HG03066 (cell line): ENCODE measurements around the gene DENND5B.
"Not testable (repeated sequence)": the region's sequence is repeated elsewhere in the genome, so short reads cannot be mapped to it uniquely, and the experiment has no call there.

Source experiments
- ATAC-seq: cut with Tn5 transposase; IDR thresholded peaks from one replicate; pipeline ENCODE4 v1.9.1; 2021; ENCODE audit warnings: low read depth; ENCODE audit not compliant: unreplicated experiment

Gene DENND5B

DNA sequence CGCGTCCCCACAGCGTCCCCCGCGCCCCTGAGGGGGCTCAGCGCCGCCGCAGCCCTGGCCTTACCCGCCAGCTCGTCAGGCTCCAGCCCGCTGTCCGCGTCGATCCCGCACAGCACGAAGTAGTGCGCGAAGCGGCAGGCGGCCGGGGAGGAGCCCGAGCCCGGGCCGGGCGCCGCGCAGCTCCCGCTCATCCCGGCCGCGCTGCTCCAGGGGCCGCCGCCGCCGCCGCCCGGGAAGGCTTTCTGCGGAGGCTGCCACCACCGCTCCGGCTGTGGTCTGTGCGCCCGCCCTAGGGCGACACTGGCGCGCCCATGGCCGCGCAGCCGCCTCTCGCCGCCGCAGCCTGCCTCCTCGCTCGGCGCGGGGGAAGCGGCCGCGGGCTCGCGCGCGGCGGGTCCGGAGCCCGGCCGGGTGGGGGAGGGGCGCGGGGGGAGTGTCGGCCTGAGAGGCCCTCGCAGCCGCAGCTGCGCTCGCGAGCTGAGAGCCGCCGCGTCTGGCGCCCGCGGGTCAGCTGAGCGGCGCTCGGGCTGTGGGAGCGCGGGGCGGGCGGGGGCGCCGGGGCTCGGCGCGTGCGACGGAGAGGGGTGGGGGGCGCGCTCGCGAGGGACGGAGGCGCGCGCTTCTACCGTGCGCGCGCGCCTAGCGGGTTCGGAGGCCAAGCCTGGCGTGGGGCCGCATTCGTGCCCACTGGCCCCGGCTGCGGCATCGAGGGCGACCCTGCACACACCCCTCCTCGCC, at the start of gene DENND5B:
DENND5B (minus strand) TSS at position 495 of the 738 bp plus-strand sequence; CDS start at position 191, 304 bp downstream.
- peak; percentile 46 for ATAC-seq

DNA sequence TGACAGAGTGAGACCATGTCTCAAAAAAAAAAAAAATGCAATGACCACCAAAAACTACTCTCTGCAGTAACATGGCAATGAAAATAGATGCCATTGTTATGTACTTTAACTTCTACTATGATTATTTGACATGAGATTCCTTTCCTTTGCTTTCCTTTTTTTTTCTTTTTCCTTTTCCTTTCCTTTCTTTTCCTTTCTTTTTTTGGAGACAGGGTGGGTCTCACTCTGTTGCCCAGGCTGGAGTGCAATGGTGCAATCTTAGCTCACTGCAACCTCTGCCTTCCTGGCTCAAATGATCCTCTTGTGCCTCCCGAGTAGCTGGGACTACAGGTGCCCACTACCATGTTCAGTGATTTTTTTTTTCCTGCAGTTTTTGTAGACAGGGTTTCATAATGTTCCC, 43.7 kb upstream of the DENND5B start:
- no peak for ATAC-seq

DNA sequence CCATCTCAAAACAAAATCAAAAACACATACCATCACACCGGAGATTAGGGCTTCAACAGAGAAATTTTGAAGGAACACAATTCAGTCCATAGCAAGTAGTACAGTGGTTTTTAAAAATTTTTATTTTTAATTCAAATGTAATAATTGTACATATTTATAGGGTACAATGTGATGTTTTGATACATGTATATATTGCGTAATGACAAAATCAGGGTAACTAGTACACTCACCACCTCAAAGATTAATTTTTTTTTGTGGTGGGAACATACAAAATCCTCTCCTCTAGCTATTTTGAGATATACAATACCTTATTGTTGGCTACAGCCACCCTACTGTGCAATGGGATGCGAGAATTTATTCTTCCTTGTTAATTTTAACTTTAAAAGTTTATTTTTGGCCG, 42.5 kb upstream of the DENND5B start:
- no peak for ATAC-seq

DNA sequence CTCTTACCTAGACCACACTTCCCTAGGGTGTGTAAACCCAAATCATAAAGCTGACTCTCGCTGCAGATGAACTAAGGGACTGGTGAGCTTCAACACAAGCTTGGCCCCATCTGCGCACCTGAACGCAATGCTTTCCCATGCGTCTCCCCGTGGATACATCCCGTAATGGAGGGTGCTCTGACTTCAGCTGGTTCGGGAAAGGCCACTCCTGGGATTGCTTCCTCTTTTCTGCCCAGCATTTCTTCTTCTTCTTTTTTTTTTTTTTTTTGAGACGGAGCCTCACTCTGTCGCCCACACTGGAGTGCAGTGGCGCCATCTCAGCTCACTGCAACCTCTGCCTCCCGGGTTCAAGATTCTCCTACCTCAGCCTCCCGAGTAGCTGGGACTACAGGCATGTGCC, 40.9 kb upstream of the DENND5B start:
- no peak for ATAC-seq

DNA sequence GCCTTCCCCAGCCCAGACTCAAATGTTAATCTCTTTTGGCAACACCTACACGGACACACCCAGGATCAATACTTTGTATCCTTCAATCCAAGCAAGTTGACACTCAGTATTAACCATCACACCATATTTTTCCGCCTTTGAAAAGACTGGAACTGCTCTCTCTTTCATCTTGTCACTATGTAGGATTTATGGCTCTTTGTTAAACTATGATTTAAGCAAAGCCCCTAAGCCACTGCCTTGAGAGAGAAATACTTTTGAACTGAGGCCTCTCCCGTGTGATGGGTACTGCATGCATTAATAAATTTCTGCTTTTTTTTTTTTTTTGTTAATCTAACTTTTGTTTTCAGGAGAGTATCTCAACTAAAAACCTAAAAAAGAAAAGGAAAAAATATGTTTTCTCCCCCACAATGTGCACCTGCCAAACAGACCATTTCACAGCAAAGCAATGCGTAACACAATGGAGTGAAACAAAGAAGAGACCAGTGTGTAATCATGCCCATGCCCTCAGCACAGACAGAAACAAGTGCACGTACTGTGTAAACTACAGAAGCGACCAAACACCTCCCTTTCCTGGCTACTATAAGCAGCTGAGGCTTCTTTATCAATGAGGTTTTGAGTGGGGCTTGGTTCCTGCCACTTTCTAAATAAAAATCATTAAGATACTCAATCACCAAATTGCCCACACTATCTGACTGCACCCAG, 40.2 kb upstream of the DENND5B start:
- no peak for ATAC-seq

DNA sequence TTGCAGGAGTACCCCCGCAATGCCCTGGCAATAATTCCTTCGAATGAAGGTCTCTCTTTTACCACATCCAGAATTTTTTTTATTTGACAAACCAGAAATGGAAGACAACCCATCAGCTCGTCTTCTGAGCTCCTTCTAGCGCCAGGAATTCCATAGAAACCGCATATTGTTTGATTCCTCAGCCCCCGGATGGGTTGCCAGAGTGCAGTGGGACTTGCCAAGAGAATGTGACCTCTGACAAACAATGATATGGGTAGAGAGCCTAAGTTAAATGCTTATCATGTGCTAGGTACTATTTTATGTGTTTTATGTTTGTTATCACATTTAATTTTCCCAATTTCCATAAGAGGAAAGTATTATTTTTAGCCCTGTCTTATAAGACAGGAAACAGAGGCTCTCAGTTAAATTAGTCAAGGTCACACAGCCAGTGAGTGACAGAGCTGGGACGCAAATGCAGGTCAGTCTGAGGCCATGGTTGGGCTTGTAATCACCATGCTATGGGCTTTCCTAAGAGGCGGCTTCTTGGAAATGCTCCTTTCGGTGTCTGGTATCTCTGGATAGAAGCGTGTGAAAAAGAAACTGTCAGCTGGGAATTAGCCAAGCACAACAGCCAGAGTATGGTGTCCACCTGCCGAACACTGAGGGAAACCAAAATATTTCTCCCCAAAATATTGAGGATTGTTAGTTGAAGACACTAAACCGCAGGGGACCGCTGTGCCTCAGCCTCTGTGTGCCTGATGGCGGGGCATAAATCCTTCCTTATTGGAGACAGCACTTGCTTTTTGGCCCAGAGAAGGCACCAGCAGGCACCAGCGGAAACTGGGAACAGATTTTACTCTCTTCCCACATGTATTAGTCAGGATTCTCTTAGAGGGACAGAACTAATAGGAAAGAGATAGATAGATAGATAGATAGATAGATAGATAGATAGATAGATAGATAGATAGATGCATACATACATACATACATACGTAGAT, 39.1 kb upstream of the DENND5B start:
- no peak for ATAC-seq

DNA sequence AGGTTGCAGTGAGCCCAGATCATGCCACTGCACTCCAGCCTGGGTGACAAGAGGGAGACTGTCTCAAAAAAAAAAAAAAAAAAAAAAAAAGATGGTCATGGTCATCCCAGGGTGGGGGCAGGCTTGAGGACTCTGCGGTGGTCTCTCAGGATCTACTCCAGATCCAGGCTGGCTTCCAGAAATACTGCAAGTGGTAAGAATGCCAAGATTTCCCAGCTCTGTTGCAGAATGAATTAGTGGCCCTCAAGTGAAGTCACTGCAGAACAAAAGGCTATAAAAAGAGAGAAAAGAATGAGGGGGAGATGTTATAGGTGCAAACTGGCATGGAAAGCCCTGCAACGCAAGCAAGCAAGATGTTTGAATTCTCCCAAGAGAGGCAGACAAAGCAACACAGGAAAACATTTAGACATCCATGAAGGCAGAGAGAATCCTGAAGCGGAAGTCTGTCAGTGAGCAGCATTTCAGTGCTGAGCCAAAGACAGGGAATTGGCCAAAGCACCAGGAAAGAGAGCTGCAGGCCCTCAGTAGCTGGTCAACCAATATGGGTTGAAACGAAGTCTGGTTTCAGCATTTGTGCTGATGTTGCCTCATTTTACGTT, 36.6 kb upstream of the DENND5B start:
- ATAC-seq = no peak

DNA sequence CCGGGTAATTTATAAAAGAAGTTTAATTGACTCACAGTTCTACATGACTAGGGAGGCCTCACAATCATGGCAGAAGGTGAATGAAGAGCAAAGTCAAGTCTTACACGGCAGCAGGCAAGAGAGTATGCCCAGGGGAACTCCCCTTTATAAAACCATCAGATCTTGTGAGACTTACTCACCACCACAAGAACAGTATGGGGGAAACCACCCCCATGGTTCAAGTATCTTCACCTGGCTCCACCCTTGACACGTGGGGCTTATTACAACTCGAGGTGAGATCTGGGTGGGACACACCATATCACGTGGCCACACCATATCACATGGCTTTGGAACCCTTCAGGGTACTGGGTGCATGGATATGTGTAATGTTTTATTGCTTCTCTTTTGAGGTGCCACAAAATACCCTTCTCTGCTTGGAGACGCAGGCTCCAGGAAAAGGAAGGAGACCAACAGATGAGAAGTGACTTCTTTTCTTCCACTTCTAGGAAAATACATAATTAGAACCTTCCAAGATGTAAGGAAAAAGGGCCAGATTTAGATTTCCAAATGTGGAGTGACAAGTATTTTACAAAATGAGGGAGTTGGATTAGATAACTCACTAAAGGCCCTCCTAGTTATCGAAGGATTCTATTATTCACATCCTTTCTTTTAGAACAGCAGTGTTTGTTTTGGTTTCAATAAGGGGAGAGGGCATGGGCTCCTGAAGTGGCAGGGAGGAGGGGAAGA, 35.5 kb upstream of the DENND5B start:
- no peak for ATAC-seq

DNA sequence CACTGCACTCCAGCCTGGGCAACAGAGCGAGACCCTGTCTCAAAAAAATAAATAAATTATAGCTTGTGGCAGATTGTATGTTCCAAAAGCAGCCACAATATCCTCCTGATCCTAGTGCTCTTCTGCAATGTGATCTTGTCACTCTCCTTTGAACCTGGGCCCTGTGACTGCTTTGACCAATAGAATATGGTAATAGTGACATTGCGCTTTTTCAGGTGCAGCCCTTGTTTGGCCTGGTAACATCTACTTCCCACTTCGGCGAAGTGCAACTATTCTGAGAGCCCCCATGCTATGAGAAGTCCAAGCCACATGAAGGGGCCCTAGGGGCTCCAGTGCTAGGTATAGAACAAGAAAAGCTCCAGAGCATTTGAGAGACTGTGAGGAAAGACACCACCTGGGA, 31.1 kb upstream of the DENND5B start:
- no peak for ATAC-seq

DNA sequence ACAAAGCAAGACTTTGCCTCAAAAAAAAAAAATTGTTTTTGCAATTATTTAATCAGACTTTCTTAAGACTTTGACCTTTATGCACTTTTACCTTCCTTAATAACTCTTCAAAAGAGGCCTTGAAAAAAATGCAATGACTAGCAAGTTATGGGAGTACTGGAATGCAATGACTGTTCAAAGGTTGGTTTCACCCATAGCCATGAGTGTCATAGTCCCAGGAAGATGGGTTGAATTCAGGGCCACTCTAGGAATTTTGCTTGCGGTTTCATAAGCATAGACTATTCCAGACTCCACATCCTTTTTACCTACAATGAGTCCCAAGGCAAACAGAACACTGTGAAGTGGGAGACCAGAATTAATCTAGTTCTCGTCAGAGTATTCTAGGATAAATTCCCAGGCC, 29.4 kb upstream of the DENND5B start:
- ATAC-seq = no peak

DNA sequence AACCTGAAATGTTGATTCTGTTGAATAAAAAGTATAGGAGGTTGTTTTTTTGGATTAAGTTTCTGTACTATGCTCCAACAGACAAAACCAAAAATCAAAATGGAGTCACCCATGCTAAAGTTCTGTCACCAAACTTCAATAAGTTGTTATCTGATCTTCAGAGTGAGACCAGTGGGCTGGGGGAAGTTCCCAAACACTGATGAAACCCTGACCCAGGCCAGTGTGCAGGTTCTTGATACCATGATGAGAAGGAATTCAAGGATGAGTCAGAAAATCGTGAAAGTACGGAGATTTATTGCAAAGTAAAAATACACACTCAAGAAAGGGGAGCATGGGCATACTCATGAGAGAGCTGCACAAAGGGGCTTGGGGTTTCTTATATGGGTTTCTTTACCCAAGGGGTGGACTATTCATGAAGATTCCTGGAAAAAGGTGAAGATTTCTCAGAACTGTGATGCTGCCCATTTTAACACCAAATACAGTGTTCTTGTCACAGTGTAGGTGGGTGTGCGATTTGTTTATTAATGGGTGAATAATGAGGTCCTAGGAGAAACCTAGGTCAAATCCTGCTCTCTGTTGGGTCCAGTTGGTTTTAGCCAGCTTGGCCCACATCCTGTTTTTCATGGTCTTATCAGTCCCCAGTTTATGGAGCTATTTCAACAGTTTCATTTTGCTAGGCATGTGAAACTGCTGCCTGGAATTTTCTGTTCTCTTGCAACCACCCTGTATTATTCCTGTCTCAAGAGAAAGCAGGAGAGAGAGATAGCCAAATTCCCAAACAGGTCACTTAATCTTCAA, 27.5 kb upstream of the DENND5B start:
- no peak for ATAC-seq

DNA sequence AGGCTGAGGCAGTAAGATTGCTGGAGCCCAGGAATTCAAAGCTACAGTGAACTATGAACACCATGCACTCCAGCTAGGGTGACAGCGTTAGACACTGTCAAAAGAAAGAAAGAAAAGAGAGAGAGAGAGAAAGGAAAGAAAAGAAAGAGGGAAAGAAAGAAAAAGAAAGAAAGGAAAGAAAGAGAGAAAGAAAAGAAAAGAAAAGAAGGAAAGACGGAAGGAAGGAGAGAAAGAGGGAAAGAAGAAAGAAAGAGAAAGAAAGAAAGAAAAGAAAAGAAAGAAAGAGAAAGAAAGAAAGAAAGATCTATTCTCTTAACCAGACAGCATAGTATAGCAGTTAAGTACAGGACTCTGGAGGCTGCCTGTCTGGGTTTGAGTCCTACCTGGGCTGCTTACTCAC, 21.9 kb upstream of the DENND5B start:
- ATAC-seq = no peak

DNA sequence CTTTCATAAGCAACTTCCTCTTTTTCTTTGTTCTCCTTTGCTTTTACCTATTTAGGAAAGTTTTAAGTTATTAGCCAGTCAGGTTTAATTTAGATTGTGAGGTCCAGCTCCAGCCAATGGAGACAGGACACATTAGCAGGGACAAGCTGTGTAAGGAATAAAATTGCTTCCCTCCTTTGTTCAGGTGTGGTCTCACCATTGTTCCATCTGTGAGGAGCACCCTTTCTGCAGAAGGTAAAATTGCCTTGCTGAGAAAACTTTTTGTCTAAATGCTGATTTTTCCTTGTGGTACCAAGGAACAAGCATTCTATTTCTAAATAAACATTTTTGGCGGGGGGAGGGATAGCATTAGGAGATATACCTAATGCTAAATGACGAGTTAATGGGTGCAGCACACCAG, 17.4 kb upstream of the DENND5B start:
- not testable (repeated sequence) for ATAC-seq

DNA sequence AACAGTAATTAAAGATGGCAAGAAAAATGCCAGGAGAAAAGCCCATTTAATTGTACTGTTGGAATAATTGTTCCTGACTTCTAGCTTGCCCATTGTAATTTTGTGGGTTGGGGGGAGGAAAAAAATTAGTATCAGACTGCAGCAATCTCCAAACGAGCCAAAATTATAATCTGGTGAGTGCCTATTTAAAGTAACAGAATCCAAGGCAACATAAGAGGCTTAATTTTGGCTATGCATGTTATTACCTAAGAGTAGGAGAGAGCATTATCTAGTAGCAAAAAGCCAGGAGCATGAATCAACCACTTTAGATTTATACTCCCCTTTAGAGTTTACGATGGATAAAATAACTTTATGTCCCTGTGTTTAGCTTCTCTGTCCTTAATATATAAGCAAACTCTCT, 14.6 kb upstream of the DENND5B start:
- no peak for ATAC-seq

DNA sequence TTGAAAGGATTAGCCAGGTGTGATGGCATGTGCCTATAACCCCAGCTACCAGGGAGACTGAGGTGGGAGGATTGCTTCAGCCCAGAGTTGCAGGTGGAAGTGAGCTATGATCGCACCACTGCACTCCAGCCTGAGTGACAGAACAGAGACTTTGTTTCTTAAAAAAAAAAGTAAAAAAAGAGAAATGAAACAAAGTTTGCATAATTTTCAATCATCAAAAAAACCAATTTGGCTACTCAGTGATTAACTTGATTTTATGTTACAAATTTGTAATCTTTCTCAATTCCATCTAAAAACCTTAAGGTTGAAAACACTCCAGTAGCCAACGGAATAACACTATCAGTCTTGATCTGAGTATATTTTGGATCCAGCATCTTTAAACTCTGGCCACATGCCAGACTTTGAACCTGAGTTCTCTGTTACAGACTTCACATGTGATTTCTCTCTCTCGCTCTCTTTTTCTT, 12.6 kb upstream of the DENND5B start:
- peak; percentile 98 for ATAC-seq

DNA sequence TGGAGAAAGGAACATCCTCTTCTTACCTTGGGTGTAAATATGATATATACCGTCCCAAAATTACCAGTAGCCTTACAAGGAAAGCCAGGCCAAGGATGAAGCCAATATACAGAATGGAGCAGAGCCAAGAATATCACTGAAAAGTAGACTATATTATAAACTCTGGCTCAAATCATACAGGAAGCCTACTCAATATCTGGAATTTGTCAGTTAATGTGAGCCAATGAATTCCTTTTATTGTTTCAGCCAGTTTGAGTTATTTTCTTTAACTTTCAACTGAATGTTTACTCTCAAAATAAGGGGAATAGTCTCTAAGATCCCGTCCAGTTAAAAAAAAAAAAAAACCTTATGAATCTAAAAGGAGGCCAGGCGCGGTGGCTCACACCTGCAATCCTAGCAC, 9.8 kb upstream of the DENND5B start:
- no peak for ATAC-seq

DNA sequence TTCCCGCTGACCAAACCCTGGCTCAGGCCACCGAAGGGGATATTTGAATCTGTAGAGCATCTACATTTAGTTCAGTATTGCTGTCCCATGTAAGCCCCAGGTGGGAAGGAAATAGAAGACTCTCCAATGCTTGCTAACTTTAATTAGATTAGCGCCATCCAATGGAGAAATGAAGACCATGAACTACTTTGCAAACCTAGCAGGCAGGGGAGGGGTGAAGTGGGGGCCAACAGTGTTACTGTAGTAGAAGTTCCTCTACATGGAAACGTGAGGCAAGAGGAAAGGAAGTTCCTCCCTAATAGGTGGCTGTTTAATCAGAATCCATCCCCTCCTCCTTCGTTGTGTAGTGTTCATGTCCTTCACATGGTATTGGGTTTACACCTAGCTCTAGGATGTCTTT, 9.3 kb upstream of the DENND5B start:
- ATAC-seq = no peak

DNA sequence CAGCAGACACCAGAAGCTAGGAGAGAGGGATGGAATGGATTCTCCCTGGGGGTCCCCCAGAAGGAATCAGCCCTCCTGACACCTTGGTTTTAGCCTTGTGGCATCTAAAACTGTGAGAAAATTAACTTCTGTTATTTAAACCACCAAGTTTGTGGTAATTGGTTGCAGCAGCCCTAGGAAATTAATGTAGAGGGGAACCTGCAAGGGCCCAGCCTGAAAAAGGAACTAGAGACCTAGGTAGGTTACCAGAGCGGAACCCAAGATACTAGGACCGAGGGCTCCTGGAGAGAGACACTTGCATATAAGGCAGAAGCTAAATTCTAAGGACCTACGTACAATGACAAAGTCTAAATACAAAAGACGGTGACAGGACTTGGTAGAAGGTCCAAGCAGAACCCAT, 8.1 kb upstream of the DENND5B start:
- peak; percentile 49 for ATAC-seq

DNA sequence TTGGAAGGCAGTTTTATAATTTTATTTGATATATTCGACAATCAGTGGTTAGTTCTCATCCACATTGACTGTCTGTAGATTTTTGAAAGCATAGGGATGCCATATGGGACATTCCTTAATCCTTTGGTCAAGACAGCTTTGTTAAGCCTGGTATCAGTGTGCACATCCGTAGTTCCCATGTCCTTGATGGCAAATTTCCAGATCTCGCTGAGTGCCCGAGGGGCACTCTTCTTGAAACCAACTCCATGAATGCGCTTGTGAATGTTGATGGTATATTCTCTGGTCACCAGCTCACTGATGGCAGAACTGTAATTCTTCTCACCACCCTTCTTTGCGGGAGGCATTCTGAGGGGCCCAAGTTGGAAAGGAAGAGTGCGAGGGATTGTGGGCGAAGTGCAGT, 6.1 kb upstream of the DENND5B start:
- ATAC-seq = no peak
